ENCODE results near the gene ATIC.
A peak's percentile ranks its signal among the peaks of the same experiment; 100 is the strongest.

GRCh38 chr2:215311625-215312396 lies at the start of gene ATIC:
- TF ChIP-seq CTCF (IDR thresholded peaks at IDR 0.05) (peak in 4 of 12 donors; percentile 6 to 32 (median 26)), POLR2A (IDR thresholded peaks at IDR 0.05) (peak in 1 of 2 donors; percentile 33)

All from heart left ventricle (tissue), 13 donors.